ENCODE measurements around the gene ATG14. TPM values are rescaled to one million over a fixed set of nuclear protein-coding genes. Genes with fewer than 3 reads are reported as not detected.
"Not testable (repeated sequence)": the region's sequence is repeated elsewhere in the genome, so short reads cannot be mapped to it uniquely, and the experiment has no call there.

ATG14 gene
- total RNA-seq, 1 donor from 2014 or later = 11.1 TPM

DNA sequence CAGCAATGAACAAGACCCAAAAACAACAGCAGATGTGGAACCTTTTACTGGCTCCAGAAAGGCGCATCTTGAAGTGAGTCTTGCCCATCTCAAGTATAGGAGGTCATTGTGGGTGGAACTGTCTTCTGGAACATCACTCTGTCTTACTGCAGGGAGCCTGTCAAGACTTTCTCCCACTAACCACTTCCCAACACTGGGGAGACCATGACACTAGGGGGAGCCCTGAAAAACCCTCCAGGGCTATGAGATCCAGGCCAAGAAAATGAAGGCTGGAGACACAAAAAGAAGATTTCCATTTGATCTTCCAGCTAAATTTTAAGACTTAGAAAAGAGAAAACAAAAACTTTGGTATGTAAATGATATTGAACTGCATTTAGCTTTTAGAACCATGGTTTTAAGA lies 13.5 kb upstream of the ATG14 start:
- no peaks in the 10 kb centered on the region for H3K36me3 Mint-ChIP-seq (ENCODE audit: low read depth)
- H3K9me3 Mint-ChIP-seq (ENCODE audit: low read depth) = no peaks in the 10 kb centered on the region
- DNase-seq (ENCODE audit: low spot score) = no peak
- no peak overlapping the region for H3K4me3 Mint-ChIP-seq (ENCODE audit: unreplicated experiment)
- H3K27me3 Mint-ChIP-seq (ENCODE audit: low read depth) = peaks cover 15% of the 10 kb centered on the region
- H3K4me1 Mint-ChIP-seq (ENCODE audit: low read depth) = no peaks in the 10 kb centered on the region
- H3K27ac Mint-ChIP-seq (ENCODE audit: unreplicated experiment) = no peak overlapping the region
- TF ChIP-seq, protein P1, sequence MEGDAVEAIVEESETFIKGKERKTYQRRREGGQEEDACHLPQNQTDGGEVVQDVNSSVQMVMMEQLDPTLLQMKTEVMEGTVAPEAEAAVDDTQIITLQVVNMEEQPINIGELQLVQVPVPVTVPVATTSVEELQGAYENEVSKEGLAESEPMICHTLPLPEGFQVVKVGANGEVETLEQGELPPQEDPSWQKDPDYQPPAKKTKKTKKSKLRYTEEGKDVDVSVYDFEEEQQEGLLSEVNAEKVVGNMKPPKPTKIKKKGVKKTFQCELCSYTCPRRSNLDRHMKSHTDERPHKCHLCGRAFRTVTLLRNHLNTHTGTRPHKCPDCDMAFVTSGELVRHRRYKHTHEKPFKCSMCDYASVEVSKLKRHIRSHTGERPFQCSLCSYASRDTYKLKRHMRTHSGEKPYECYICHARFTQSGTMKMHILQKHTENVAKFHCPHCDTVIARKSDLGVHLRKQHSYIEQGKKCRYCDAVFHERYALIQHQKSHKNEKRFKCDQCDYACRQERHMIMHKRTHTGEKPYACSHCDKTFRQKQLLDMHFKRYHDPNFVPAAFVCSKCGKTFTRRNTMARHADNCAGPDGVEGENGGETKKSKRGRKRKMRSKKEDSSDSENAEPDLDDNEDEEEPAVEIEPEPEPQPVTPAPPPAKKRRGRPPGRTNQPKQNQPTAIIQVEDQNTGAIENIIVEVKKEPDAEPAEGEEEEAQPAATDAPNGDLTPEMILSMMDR (IDR thresholded peaks at IDR 0.05) = no peak

DNA sequence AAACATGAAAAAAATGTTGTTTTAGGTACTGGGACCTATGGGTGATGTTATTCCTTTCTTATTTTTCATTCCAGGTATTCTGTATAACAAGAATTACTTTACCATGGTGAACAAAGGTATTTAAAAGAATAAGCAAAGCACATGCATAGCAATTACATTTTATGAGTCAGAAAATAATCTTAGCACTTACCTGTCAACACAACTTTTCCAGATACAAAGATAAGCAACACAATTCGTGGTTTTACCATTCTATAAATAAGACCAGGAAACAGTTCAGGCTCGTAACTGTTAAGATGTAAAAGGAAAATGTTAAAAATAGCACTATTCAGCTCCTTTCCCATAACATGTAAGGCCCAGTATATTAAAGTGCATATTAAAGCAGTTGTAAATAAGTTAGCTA lies 12.3 kb upstream of the ATG14 start:
- Mint-ChIP-seq H3K4me3 (ENCODE audit: unreplicated experiment) (no peak overlapping the region), H3K4me1 (ENCODE audit: low read depth) (no peaks in the 10 kb centered on the region), H3K9me3 (ENCODE audit: low read depth) (no peaks in the 10 kb centered on the region), H3K27me3 (ENCODE audit: low read depth) (peaks cover 14% of the 10 kb centered on the region), H3K36me3 (ENCODE audit: low read depth) (no peaks in the 10 kb centered on the region), H3K27ac (ENCODE audit: unreplicated experiment) (no peak overlapping the region)
- TF ChIP-seq, protein P1 (IDR thresholded peaks at IDR 0.05) = no peak
- no peak for DNase-seq (ENCODE audit: low spot score)

DNA sequence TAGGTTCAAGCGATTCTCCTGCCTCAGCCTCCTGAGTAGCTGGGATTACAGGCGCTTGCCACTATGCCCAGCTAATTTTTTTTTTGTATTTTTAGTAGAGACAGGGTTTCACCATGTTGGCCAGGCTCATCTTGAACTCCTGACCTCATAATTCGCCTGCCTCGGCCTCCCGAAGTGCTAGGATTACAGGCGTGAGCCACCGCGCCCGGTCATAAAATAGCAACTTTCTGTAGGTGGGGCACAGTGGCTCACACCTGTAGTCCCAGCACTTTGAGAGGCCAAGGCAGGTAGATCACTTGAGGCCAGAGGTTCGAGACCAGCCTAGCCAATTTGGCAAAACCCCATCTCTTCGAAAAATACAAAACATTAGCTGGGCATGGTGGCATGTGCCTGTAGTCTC lies 10.7 kb upstream of the ATG14 start:
- not testable (repeated sequence) for DNase-seq (ENCODE audit: low spot score); H3K4me3 Mint-ChIP-seq (ENCODE audit: unreplicated experiment); H3K9me3 Mint-ChIP-seq (ENCODE audit: low read depth); H3K4me1 Mint-ChIP-seq (ENCODE audit: low read depth); H3K27ac Mint-ChIP-seq (ENCODE audit: unreplicated experiment); H3K36me3 Mint-ChIP-seq (ENCODE audit: low read depth)
- peaks cover 11% of the 10 kb centered on the region for H3K27me3 Mint-ChIP-seq (ENCODE audit: low read depth)

DNA sequence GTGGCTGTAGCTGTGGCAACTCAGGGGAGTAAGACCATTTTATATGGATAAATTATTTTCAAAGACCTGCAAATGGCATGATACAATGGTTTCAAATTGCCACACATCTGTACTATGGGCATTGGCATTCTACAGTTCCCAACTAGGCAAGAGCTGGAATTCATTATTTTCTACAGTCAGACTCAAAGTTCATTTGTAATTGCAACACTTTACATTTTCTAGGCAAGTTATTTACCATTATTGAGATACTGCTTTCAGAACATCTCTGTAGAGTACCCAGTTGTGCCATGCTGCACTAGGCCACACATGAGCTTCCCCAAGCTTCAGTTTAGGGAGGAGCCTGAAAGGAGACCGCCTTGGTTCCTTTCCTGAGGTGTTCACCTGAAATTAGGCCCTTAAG lies 8.0 kb upstream of the ATG14 start:
- no peak for DNase-seq (ENCODE audit: low spot score)
- Mint-ChIP-seq H3K4me3 (ENCODE audit: unreplicated experiment) (no peak overlapping the region), H3K9me3 (ENCODE audit: low read depth) (no peaks in the 10 kb centered on the region), H3K4me1 (ENCODE audit: low read depth) (no peaks in the 10 kb centered on the region), H3K27me3 (ENCODE audit: low read depth) (peaks cover 13% of the 10 kb centered on the region), H3K36me3 (ENCODE audit: low read depth) (no peaks in the 10 kb centered on the region), H3K27ac (ENCODE audit: unreplicated experiment) (no peak overlapping the region)
- TF ChIP-seq, protein P1 (IDR thresholded peaks at IDR 0.05) = no peak

DNA sequence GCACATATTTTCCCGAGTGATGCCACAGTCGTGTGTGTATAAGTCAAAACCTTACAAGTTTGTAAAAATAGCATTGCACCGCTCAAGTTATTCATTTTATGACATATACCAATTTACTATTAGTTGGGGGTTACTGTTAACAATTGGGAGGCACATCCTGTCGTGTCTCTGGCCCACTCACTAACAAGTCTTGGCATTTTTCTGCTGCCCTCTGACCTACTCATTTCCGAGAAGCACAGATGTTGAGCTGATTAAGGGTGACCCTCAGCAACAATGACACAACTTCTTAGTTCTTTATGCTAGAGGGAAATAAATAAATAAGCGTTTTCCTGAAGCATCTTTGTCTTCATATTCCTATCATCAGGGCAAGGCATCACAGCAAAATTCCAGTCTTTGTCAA lies 6.8 kb upstream of the ATG14 start:
- Mint-ChIP-seq H3K27me3 (ENCODE audit: low read depth) (peaks cover 17% of the 10 kb centered on the region), H3K9me3 (ENCODE audit: low read depth) (no peaks in the 10 kb centered on the region), H3K4me1 (ENCODE audit: low read depth) (no peaks in the 10 kb centered on the region), H3K4me3 (ENCODE audit: unreplicated experiment) (no peak overlapping the region), H3K27ac (ENCODE audit: unreplicated experiment) (no peak overlapping the region), H3K36me3 (ENCODE audit: low read depth) (no peaks in the 10 kb centered on the region)
- TF ChIP-seq, protein P1 (IDR thresholded peaks at IDR 0.05) = no peak
- DNase-seq (ENCODE audit: low spot score) = no peak

DNA sequence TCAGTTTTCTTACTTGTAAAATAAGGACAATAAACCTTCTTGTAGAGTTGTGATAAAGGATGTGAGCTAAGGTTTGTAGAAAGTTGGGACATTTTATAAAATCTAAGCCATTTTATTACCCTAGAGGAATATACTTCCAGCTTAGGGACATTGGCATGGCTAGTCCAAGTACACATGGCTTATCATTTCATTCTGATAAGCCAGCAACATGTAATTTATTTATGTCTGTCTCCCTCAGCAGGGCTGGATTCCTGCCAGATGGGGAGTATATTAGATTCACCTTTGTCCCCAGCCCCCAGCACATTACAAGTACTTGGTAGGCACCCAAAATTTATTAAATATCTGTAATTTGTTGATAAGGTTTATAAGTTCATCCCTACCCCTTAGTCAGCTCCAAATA lies 6.3 kb upstream of the ATG14 start:
- peaks cover 17% of the 10 kb centered on the region for H3K27me3 Mint-ChIP-seq (ENCODE audit: low read depth)
- H3K9me3 Mint-ChIP-seq (ENCODE audit: low read depth) = no peaks in the 10 kb centered on the region
- H3K36me3 Mint-ChIP-seq (ENCODE audit: low read depth) = no peaks in the 10 kb centered on the region
- TF ChIP-seq, protein P1 (IDR thresholded peaks at IDR 0.05) = no peak
- H3K27ac Mint-ChIP-seq (ENCODE audit: unreplicated experiment) = no peak overlapping the region
- no peaks in the 10 kb centered on the region for H3K4me1 Mint-ChIP-seq (ENCODE audit: low read depth)
- no peak for DNase-seq (ENCODE audit: low spot score)
- no peak overlapping the region for H3K4me3 Mint-ChIP-seq (ENCODE audit: unreplicated experiment)

Data from chondrocyte (in vitro differentiated cells).